Astrocyte of the cerebellum (primary cell): Measurements from ENCODE around the gene PPP1R12C.
"Not testable (repeated sequence)": the region's sequence is repeated elsewhere in the genome, so short reads cannot be mapped to it uniquely, and the experiment has no call there.

ENCODE experiments used
- DNase-seq: peaks from one replicate; pipeline ENCODE4 v3.0.0-alpha.2; 2011; ENCODE audit warnings: low read depth
- H3K4me3 ChIP-seq: 2 replicates; pipeline ENCODE4 v1.5.1; 2011; ENCODE audit warnings: mild to moderate bottlenecking, low read depth, low read length, moderate library complexity
- CTCF ChIP-seq: IDR thresholded peaks from 2 replicates; pipeline ENCODE4 v1.5.1; 2012; ENCODE audit warnings: low read length, low read depth, moderate library complexity, mild to moderate bottlenecking; ENCODE audit errors: missing control alignments
- in situ Hi-C: cut with HindIII; loops from 2 replicates; pipeline ENCODE4 v1.10.0; 2017; ENCODE audit warnings: low sequenced_read_pairs

Gene PPP1R12C

GRCh38 chr19:55111238-55111831 is 6.1 kb downstream of the PPP1R12C start:
- TF ChIP-seq CTCF, result no peak
- no peak for DNase-seq
- H3K4me3 ChIP-seq, result no peak overlapping the region
- in situ Hi-C loops, result no loop called here

- no peak for TF ChIP-seq CTCF
- in situ Hi-C loops, result no loop called here
- H3K4me3 ChIP-seq, result no peak overlapping the region
- no peak for DNase-seq
These were observed 7.7 kb downstream of the PPP1R12C start for GRCh38 chr19:55109527-55110291.

GRCh38 chr19:55107252-55107651 is 10.2 kb downstream of the PPP1R12C start:
- in situ Hi-C loops, DNase-seq, H3K4me3 ChIP-seq: not testable (repeated sequence)

- in situ Hi-C loops, result no loop called here
- no peak for TF ChIP-seq CTCF
- no peak overlapping the region for H3K4me3 ChIP-seq
These were observed 10.8 kb downstream of the PPP1R12C start for GRCh38 chr19:55106591-55106990.

GRCh38 chr19:55105237-55105636 is 12.2 kb downstream of the PPP1R12C start:
- in situ Hi-C loops, result no loop called here
- DNase-seq, result no peak
- TF ChIP-seq CTCF, result no peak
- no peak overlapping the region for H3K4me3 ChIP-seq

More at GRCh38 chr19:55106591-55106990, 10.8 kb downstream of the PPP1R12C start:
- no peak for DNase-seq

GRCh38 chr19:55103190-55103589 is 14.2 kb downstream of the PPP1R12C start:
- in situ Hi-C loops, result no loop called here
- no peak for DNase-seq
- H3K4me3 ChIP-seq, result no peak overlapping the region
- TF ChIP-seq CTCF, result no peak

- no peak for DNase-seq
- in situ Hi-C loops, result no loop called here
- no peak for TF ChIP-seq CTCF
- no peak overlapping the region for H3K4me3 ChIP-seq
These were observed 16.2 kb downstream of the PPP1R12C start for GRCh38 chr19:55101261-55101660.
